Measurements from ENCODE around the gene MEIOSIN.

- no peak for TF ChIP-seq CTCF (optimal IDR thresholded peaks at IDR 0.05 in 1 of 3, IDR thresholded peaks at IDR 0.05 in 1 of 3, conservative IDR thresholded peaks at IDR 0.05 in 1 of 3; ENCODE audit: extremely low read depth in 1 of 3, insufficient read depth in 2 of 3, low read length in 3 of 3)
- no peak for TF ChIP-seq EZH2 (IDR thresholded peaks at IDR 0.05; ENCODE audit: low read length)
Observed at GRCh38 chr19:45752639-45753038, 19.4 kb downstream of the MEIOSIN start.

All from keratinocyte (primary cell).